Adipocyte (in vitro differentiated cells): ENCODE data around the gene RTN4.

Source experiments
- DNase-seq: peaks from one replicate; pipeline ENCODE4 v3.0.0-alpha.2; 2015; ENCODE audit warnings: low read depth
- H3K27me3 ChIP-seq: replicated peaks from 2 replicates; pipeline ENCODE4 v1.7.0; 2013; ENCODE audit warnings: mild to moderate bottlenecking, low read length, moderate library complexity; ENCODE audit not compliant: control insufficient read depth, insufficient read depth
- H3K36me3 ChIP-seq: 2 replicates; pipeline ENCODE4 v1.7.0; 2013; ENCODE audit warnings: low read length, mild to moderate bottlenecking, moderate library complexity; ENCODE audit not compliant: control insufficient read depth, insufficient read depth, severe bottlenecking
- H3K4me1 ChIP-seq: 2 replicates; pipeline ENCODE4 v1.7.0; 2013; ENCODE audit warnings: mild to moderate bottlenecking, low read length, moderate library complexity; ENCODE audit not compliant: control insufficient read depth, insufficient read depth
- H3K4me3 ChIP-seq: 2 replicates; pipeline ENCODE4 v1.7.0; 2013; ENCODE audit warnings: mild to moderate bottlenecking, low read length, moderate library complexity
- H3K9ac ChIP-seq: 2 replicates; pipeline ENCODE4 v1.7.0; 2013; ENCODE audit warnings: mild to moderate bottlenecking, low read length, moderate library complexity
- H3K9me3 ChIP-seq: 2 replicates; pipeline ENCODE4 v1.7.0; 2013; ENCODE audit warnings: mild to moderate bottlenecking, low read length, moderate library complexity; ENCODE audit not compliant: control insufficient read depth

RTN4 gene

DNA sequence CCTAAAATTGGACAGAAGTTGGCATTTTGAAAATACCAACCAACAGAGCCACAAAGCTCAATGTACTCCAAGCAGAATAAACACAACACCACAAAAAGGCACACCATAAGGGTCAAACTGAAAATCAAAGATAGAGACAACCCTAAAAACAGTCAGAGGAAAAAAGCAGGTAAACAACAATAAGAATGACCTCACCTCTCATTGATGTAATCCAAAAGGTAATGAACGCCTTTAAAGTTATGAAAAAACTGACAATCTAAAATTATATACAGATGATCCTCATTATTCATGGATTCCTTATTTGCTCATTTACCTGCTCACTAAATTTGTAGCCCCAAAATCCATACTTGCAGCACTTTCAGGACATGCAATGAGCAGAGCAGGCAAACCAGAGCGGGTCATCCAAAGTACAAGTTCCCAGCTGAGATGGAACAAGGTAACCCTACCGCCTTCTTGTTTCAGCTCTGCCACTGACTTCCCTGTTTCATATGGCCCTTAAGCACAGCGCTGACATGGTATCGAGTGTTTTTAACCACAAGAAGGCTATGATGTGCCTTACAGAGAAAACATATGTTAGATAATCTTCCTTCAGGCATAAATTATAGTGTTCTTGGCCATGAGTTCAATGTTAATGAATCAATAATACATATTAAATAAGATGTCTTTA is 17.0 kb downstream of the RTN4 start:
- H3K36me3 ChIP-seq = peaks cover 3% of the 10 kb centered on the region
- DNase-seq = no peak
- no peaks in the 10 kb centered on the region for H3K9me3 ChIP-seq

GRCh38 chr2:55031505-55031904 is 18.7 kb downstream of the RTN4 start:
- Histone ChIP-seq H3K27me3 (no peaks in the 10 kb centered on the region), H3K9ac (no peak overlapping the region), H3K9me3 (no peaks in the 10 kb centered on the region), H3K36me3 (peaks cover 11% of the 10 kb centered on the region), H3K4me3 (no peak overlapping the region), H3K4me1 (peaks cover 80% of the 10 kb centered on the region)
- DNase-seq = no peak

More for the DNA sequence above, 17.0 kb downstream of the RTN4 start:
- no peak overlapping the region for H3K9ac ChIP-seq
- H3K27me3 ChIP-seq = no peaks in the 10 kb centered on the region
- peak overlapping the region; percentile 35 for H3K4me3 ChIP-seq
- peaks cover 74% of the 10 kb centered on the region for H3K4me1 ChIP-seq

- Histone ChIP-seq H3K36me3 (peaks cover 11% of the 10 kb centered on the region), H3K9ac (no peak overlapping the region), H3K4me3 (no peak overlapping the region), H3K9me3 (no peaks in the 10 kb centered on the region), H3K27me3 (no peaks in the 10 kb centered on the region), H3K4me1 (peaks cover 86% of the 10 kb centered on the region)
- no peak for DNase-seq
Measured at GRCh38 chr2:55030766-55031165, 19.5 kb downstream of the RTN4 start.

- no peak for DNase-seq
- H3K4me1 ChIP-seq = peaks cover 93% of the 10 kb centered on the region
- no peak overlapping the region for H3K9ac ChIP-seq
- H3K9me3 ChIP-seq = no peaks in the 10 kb centered on the region
- H3K36me3 ChIP-seq = peaks cover 17% of the 10 kb centered on the region
- H3K4me3 ChIP-seq = peak overlapping the region; percentile 20
- H3K27me3 ChIP-seq = no peaks in the 10 kb centered on the region
Measured at GRCh38 chr2:55029098-55029497, 21.2 kb downstream of the RTN4 start.

DNA sequence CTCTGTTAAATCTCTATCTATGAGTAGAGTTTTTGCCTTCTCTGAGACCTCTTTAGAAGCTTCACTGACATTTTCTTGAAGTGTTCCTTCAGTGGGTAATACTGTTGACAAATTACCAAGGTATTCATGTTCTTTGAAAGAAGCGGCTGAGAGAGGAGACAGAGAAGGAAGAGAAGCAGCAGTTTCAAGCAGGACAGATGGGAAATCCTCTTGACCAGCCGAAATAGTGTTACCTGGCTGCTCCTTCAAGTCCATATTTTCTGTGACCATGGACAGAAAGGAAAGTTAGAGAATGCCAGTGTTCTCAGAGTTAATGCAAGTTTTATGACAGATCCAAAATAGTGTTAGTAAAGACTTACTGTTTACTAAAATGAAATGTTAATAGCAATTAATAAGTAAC is 23.0 kb downstream of the RTN4 start:
- H3K36me3 ChIP-seq = peaks cover 16% of the 10 kb centered on the region
- DNase-seq = no peak
- peaks cover 100% of the 10 kb centered on the region for H3K4me1 ChIP-seq
- no peak overlapping the region for H3K9ac ChIP-seq
- no peaks in the 10 kb centered on the region for H3K27me3 ChIP-seq
- H3K9me3 ChIP-seq = no peaks in the 10 kb centered on the region
- no peak overlapping the region for H3K4me3 ChIP-seq

DNA sequence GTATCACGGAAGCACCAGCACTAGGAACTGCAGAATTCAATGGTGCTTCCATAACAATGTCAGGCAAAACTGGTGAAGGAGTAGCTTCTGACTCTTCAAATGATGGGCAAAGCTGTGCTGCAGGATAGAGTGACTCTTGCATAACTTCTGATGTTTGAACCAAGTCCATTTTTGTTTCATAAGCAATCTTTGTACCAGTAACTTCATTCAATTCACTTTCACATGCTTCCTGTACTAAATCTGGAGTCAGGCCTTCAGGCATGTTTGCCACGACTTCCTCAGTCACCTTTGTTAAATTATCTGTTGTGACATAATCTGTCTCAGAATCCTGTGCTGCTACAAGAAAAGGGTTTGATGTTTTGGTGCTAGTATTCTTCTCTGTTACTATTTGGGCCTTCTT is 24.0 kb downstream of the RTN4 start:
- H3K9me3 ChIP-seq = no peaks in the 10 kb centered on the region
- H3K9ac ChIP-seq = no peak overlapping the region
- peak; percentile 66 for DNase-seq
- peaks cover 16% of the 10 kb centered on the region for H3K36me3 ChIP-seq
- peaks cover 96% of the 10 kb centered on the region for H3K4me1 ChIP-seq
- H3K4me3 ChIP-seq = no peak overlapping the region
- no peaks in the 10 kb centered on the region for H3K27me3 ChIP-seq

- H3K9ac ChIP-seq = no peak overlapping the region
- H3K4me3 ChIP-seq = no peak overlapping the region
- H3K36me3 ChIP-seq = peaks cover 16% of the 10 kb centered on the region
- DNase-seq = no peak
- H3K27me3 ChIP-seq = no peaks in the 10 kb centered on the region
- H3K9me3 ChIP-seq = no peaks in the 10 kb centered on the region
- peaks cover 90% of the 10 kb centered on the region for H3K4me1 ChIP-seq
Measured at GRCh38 chr2:55025627-55026026, 24.6 kb downstream of the RTN4 start.

DNA sequence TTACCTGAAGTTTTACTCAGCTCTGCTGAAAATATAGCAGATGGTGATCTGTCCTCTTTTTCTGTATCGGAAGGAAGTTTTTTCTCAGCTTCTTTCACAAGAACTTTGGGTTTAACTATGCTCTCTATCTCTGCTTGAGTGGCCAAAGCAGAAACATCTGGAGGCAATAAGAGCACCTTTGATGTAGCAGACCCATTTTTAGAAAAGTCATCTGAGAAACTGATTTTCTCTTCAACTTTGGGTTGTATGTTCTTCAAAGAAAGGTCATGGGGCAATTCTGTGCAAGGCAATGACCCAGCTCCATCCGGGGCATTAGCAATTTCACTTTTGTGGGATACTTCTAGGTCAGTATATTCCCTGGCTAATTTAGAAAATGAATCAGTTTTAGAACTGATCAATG is 25.2 kb downstream of the RTN4 start:
- no peaks in the 10 kb centered on the region for H3K9me3 ChIP-seq
- H3K27me3 ChIP-seq = no peaks in the 10 kb centered on the region
- peaks cover 16% of the 10 kb centered on the region for H3K36me3 ChIP-seq
- peaks cover 85% of the 10 kb centered on the region for H3K4me1 ChIP-seq
- no peak overlapping the region for H3K9ac ChIP-seq
- no peak overlapping the region for H3K4me3 ChIP-seq
- DNase-seq = no peak

- H3K36me3 ChIP-seq = peaks cover 32% of the 10 kb centered on the region
- H3K9ac ChIP-seq = no peak overlapping the region
- no peak for DNase-seq
- peaks cover 77% of the 10 kb centered on the region for H3K4me1 ChIP-seq
- no peak overlapping the region for H3K4me3 ChIP-seq
- H3K9me3 ChIP-seq = no peaks in the 10 kb centered on the region
- no peaks in the 10 kb centered on the region for H3K27me3 ChIP-seq
Measured at GRCh38 chr2:55022476-55022875, 27.8 kb downstream of the RTN4 start.

- no peak overlapping the region for H3K9ac ChIP-seq
- peaks cover 25% of the 10 kb centered on the region for H3K36me3 ChIP-seq
- DNase-seq = no peak
Measured at GRCh38 chr2:55019526-55020258, 30.6 kb downstream of the RTN4 start.

GRCh38 chr2:55018619-55019018 is 31.6 kb downstream of the RTN4 start:
- Histone ChIP-seq H3K4me1 (peaks cover 73% of the 10 kb centered on the region), H3K9me3 (no peaks in the 10 kb centered on the region), H3K4me3 (no peak overlapping the region), H3K36me3 (peaks cover 19% of the 10 kb centered on the region), H3K27me3 (no peaks in the 10 kb centered on the region), H3K9ac (no peak overlapping the region)
- DNase-seq = no peak

More at GRCh38 chr2:55019526-55020258, 30.6 kb downstream of the RTN4 start:
- H3K4me3 ChIP-seq = no peak overlapping the region
- no peaks in the 10 kb centered on the region for H3K27me3 ChIP-seq
- H3K4me1 ChIP-seq = peaks cover 73% of the 10 kb centered on the region
- no peaks in the 10 kb centered on the region for H3K9me3 ChIP-seq
